ENCODE results near the gene OLFM1. TPM values are rescaled to one million over a fixed set of nuclear protein-coding genes. Genes with fewer than 3 reads are reported as not detected.

The OLFM1 gene
- total and polyA plus RNA-seq, 9 of the 15 experiments (the other 6 are each of a cell fraction or from before 2014, with no cell fraction given) = not detected

- DNase-seq (ENCODE audit: extremely low read depth in 1 of 4, low spot score in 3 of 4) (peak; percentile 43 to 74 (median 60)), FAIRE-seq (no peak), ATAC-seq (peak; percentile 89)
- CTCF ChIA-PET (ENCODE audit: low intra/inter-chr PET ratio) = interaction anchor here (0.6 kb wide), 1 partner anchor 22 kb away, joined by 3 read pairs; no protein-coding TSS in a partner anchor
- H3K79me2 ChIP-seq (ENCODE audit: control insufficient read depth, insufficient read depth, low read length) = no peaks in the 10 kb centered on the region
- intact Hi-C loops (cut with micrococcal nuclease) = no loop called here
- H3K27me3 ChIP-seq (ENCODE audit: control insufficient read depth in 2 of 2, insufficient read depth in 2 of 2, low read length in 2 of 2) = peaks cover 0 to 30% of the 10 kb centered on the region in 2 experiments; a peak in 2 of 5 replicates
- POLR2A ChIA-PET = no interaction called here
- no peak overlapping the region for H2AFZ ChIP-seq (ENCODE audit: low read depth, low read length)
- in situ Hi-C loops (cut with MboI) = no loop called here
- H3K4me3 ChIP-seq = no peak overlapping the region
- H3K27ac ChIP-seq (ENCODE audit: extremely low read depth, low read depth, low read length) = no peak overlapping the region
- no peaks in the 10 kb centered on the region for H3K36me3 ChIP-seq (ENCODE audit: control insufficient read depth, insufficient read depth, low read length)
- no peaks in the 10 kb centered on the region for H3K9me3 ChIP-seq (replicated peaks; ENCODE audit: control insufficient read depth, insufficient read depth, low read depth, low read length)
- no peaks in the 10 kb centered on the region for H3K4me1 ChIP-seq (replicated peaks in 1 of 2; ENCODE audit: control insufficient read depth in 2 of 2, insufficient read depth in 2 of 2, low read length in 2 of 2)
- no peak overlapping the region for H3K9ac ChIP-seq (ENCODE audit: insufficient read depth in 1 of 2, low read depth in 2 of 2, low read length in 2 of 2)
- no peaks in the 10 kb centered on the region for H3K9me1 ChIP-seq (ENCODE audit: control insufficient read depth, insufficient read depth, low read length)
- WGBS (ENCODE audit: insufficient coverage, low coverage, missing lambda C conversion rate) = 1% methylated on average over 22 of the region's 22 CpGs
- H3K4me2 ChIP-seq (ENCODE audit: insufficient read depth, low read length) = no peak overlapping the region
- peaks cover 5% of the 10 kb centered on the region; the same call in 1 of the 2 replicates for H4K20me1 ChIP-seq (replicated peaks; ENCODE audit: control insufficient read depth, insufficient read depth, low read length)
- no TSS peak for BruUV-seq (replicated peaks)
- TF ChIP-seq RBM39 (optimal IDR thresholded peaks at IDR 0.05; ENCODE audit: low read depth, low read length) (no peak), PTTG1 (tag; IDR thresholded peaks at IDR 0.05; ENCODE audit: low read depth) (no peak), ZNF408 (CRISPR knock-in tag; IDR thresholded peaks at IDR 0.05; ENCODE audit: low read depth) (no peak), ZNF76 (CRISPR knock-in tag; IDR thresholded peaks at IDR 0.05; ENCODE audit: borderline replicate concordance) (no peak), EHMT2 (IDR thresholded peaks at IDR 0.05) (peak; percentile 96), CEBPG (CRISPR knock-in tag; IDR thresholded peaks at IDR 0.05) (no peak), CEBPG (tag; conservative IDR thresholded peaks at IDR 0.05 in 1 of 2, IDR thresholded peaks at IDR 0.05 in 1 of 2) (no peak), PRMT5 (CRISPR knock-in tag; IDR thresholded peaks at IDR 0.05) (0 out of 2 replicates have a peak, but pooled peaks have one; percentile 49), VEZF1 (CRISPR knock-in tag; IDR thresholded peaks at IDR 0.05) (no peak), ELF2 (CRISPR knock-in tag; IDR thresholded peaks at IDR 0.05) (no peak), AFF1 (IDR thresholded peaks at IDR 0.05; ENCODE audit: low read depth in 1 of 2, partially characterized antibody in 2 of 2) (peak in 1 of 2 experiments; percentile 26), MIER1 (IDR thresholded peaks at IDR 0.05; ENCODE audit: low read depth) (peak; percentile 93), HDAC2 (IDR thresholded peaks at IDR 0.05) (0 out of 2 replicates have a peak, but pooled peaks have one; percentile 28), MAFK (IDR thresholded peaks at IDR 0.05; ENCODE audit: low read length) (no peak), JUN (IDR thresholded peaks at IDR 0.05; ENCODE audit: borderline replicate concordance, low read depth, low read length) (no peak), JUN (CRISPR knock-in tag; IDR thresholded peaks at IDR 0.05; ENCODE audit: borderline replicate concordance) (no peak)
- TF ChIP-seq, protein P1, sequence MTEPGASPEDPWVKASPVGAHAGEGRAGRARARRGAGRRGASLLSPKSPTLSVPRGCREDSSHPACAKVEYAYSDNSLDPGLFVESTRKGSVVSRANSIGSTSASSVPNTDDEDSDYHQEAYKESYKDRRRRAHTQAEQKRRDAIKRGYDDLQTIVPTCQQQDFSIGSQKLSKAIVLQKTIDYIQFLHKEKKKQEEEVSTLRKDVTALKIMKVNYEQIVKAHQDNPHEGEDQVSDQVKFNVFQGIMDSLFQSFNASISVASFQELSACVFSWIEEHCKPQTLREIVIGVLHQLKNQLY (CRISPR knock-in tag; conservative IDR thresholded peaks at IDR 0.05) = no peak
Measured at GRCh38 chr9:135098400-135099105, 11.1 kb downstream of the OLFM1 start.

Data from K562 (cell line).